K562 (cell line): ENCODE data around the gene BET1L. TPM values are rescaled to one million over a fixed set of nuclear protein-coding genes. Genes with fewer than 3 reads are reported as not detected.
A peak's percentile ranks its signal among the peaks of the same experiment; 100 is the strongest.

Experiments
- CREB3L1 ChIP-seq: fragments of 450-650 bp; IDR thresholded peaks from 2 replicates; pipeline ENCODE4 v1.6.1; 2014; ENCODE audit warnings: low read depth, mild to moderate bottlenecking, moderate library complexity, borderline replicate concordance
- E2F8 ChIP-seq: fragments of 450-650 bp; IDR thresholded peaks from 2 replicates; pipeline ENCODE4 v1.7.1; 2018; ENCODE audit warnings: mild to moderate bottlenecking, low read depth; ENCODE audit not compliant: partially characterized antibody
- FOXJ2 ChIP-seq: fragments of 200-800 bp; sonication (Bioruptor generic); IDR thresholded peaks from 2 replicates; pipeline ENCODE4 v1.6.1; 2016; ENCODE audit warnings: missing genetic modification characterization, missing compliant biosample characterization
- HMG20A ChIP-seq: fragments of 450-650 bp; formaldehyde crosslinking; conservative IDR thresholded peaks from 2 replicates; pipeline ENCODE4 v1.4.0; 2020; ENCODE audit warnings: mild to moderate bottlenecking, mixed read lengths
- PHF8 ChIP-seq: fragments of 200-600 bp; sonication (generic); IDR thresholded peaks from 2 replicates; pipeline ENCODE4 v1.6.1; 2012; ENCODE audit warnings: mixed run types, mild to moderate bottlenecking, inconsistent platforms, low read length, moderate library complexity, borderline replicate concordance
- POLR2AphosphoS5 ChIP-seq: IDR thresholded peaks from 2 replicates; pipeline ENCODE4 v1.6.1; 2011; ENCODE audit warnings: mild to moderate bottlenecking, low read depth, low read length, moderate library complexity; ENCODE audit not compliant: control insufficient read depth, insufficient read depth
- RB1 ChIP-seq: fragments of 450-650 bp; IDR thresholded peaks from 2 replicates; pipeline ENCODE4 v1.6.1; 2017; ENCODE audit warnings: low read depth, mild to moderate bottlenecking
- RERE ChIP-seq: sonication (generic); formaldehyde crosslinking; IDR thresholded peaks from 2 replicates; pipeline ENCODE4 v1.8.0; 2023; ENCODE audit warnings: missing genetic modification reagents, mild to moderate bottlenecking, borderline replicate concordance
- SNRNP70 ChIP-seq: fragments of 200-400 bp; formaldehyde crosslinking; optimal IDR thresholded peaks from 2 replicates; pipeline ENCODE3; 2017; ENCODE audit warnings: low read depth, low read length
- TSC22D4 ChIP-seq: fragments of 450-650 bp; IDR thresholded peaks from 2 replicates; pipeline ENCODE4 v1.6.1; 2016; ENCODE audit warnings: missing genetic modification characterization, missing biosample characterization, control low read depth
- YY1 ChIP-seq, 3 experiments: IDR thresholded peaks; 2 replicates each; pipeline ENCODE4 v1.6.1; 2011; ENCODE audit warnings: low read length in 2 of 3, mild to moderate bottlenecking in 2 of 3, moderate library complexity in 2 of 3, borderline replicate concordance in 1 of 3, control low read depth in 1 of 3, low read depth in 1 of 3; ENCODE audit not compliant: insufficient read depth in 3 of 3, insufficient replicate concordance in 2 of 3, control insufficient read depth in 1 of 3, insufficient read length in 1 of 3; ENCODE audit errors: extremely low read depth in 1 of 3
- ZNF143 ChIP-seq: sonication (generic); formaldehyde crosslinking; IDR thresholded peaks from 2 replicates; pipeline ENCODE4 v1.9.0; 2022; ENCODE audit warnings: mild to moderate bottlenecking, missing genetic modification reagents
- ZNF224 ChIP-seq: sonication (generic); formaldehyde crosslinking; IDR thresholded peaks from 2 replicates; pipeline ENCODE4 v1.8.0; 2022; ENCODE audit warnings: mild to moderate bottlenecking, missing genetic modification reagents
- ZNF584 ChIP-seq: fragments of 200-800 bp; sonication (Bioruptor generic); IDR thresholded peaks from 2 replicates; pipeline ENCODE4 v1.6.1; 2016; ENCODE audit warnings: low read depth, mild to moderate bottlenecking, missing genetic modification characterization, missing compliant biosample characterization
- polyA plus RNA-seq, 8 experiments: library from polyadenylated mRNA; depleted of rRNA in 4 of 8; stranded (reverse) in 5 of 8; unstranded in 3 of 8; fragments of >200 nt; fragmentation: Nextera tagmentation in 2 of 8; fragmentation: Illumina TruSeq in 1 of 8; extraction: Ambion mirVana in 2 of 8; extraction: Trizol in 1 of 8; gene quantifications; 2 replicates each; pipeline versions ENCODE4 v1.2.1 to v1.2.3, GENCODE V29; 2011 to 2014; ENCODE audit warnings: inconsistent platforms in 1 of 8, missing spikeins in 1 of 8
- total RNA-seq, 7 experiments: library from RNA; depleted of rRNA in 6 of 7; stranded (reverse); fragments of >200 nt in 6 of 7; fragmentation: Illumina TruSeq in 2 of 7; extraction: Trizol in 2 of 7; gene quantifications; 2 replicates each; pipeline versions ENCODE4 v1.2.1 to v1.2.3, GENCODE V29; 2011 to 2021; ENCODE audit warnings: low replicate concordance in 1 of 7

BET1L gene
- total and polyA plus RNA-seq, 9 of the 15 experiments (the other 6 are each of a cell fraction or from before 2014, with no cell fraction given) = 9.9 to 69.1 (median 19.9) TPM

GRCh38 chr11:236774-237767 is 29.9 kb upstream of the BET1L start, which contains the start of gene PSMD13 (continued):
- peak in 2 of 3 experiments; percentile 70 to 73 for TF ChIP-seq YY1 (IDR thresholded peaks at IDR 0.05; ENCODE audit: borderline replicate concordance in 1 of 3, control insufficient read depth in 1 of 3, extremely low read depth in 1 of 3, insufficient read depth in 3 of 3, insufficient read length in 1 of 3, insufficient replicate concordance in 2 of 3, low read depth in 1 of 3, low read length in 2 of 3)
- 0 out of 2 replicates have a peak, but pooled peaks have one; percentile 43 for TF ChIP-seq CREB3L1
- TF ChIP-seq RERE (CRISPR knock-in tag) = 0 out of 2 replicates have a peak, but pooled peaks have one; percentile 57
- TF ChIP-seq RB1 = 0 out of 2 replicates have a peak, but pooled peaks have one; percentile 22
- peak; percentile 85 for TF ChIP-seq E2F8
- TF ChIP-seq PHF8 = peak; percentile 82; the same call in 1 of the 2 replicates
- TF ChIP-seq TSC22D4 (tag) = no peak
- TF ChIP-seq POLR2AphosphoS5 = peak; percentile 26
- peak; percentile 71; the same call in 1 of the 2 replicates for TF ChIP-seq FOXJ2 (tag)
- no peak for TF ChIP-seq HMG20A (CRISPR knock-in tag)
- no peak for TF ChIP-seq ZNF224 (CRISPR knock-in tag)
- no peak for TF ChIP-seq SNRNP70
- peak; percentile 82 for TF ChIP-seq ZNF143 (CRISPR knock-in tag)
- no peak for TF ChIP-seq ZNF584 (CRISPR knock-in tag)
